Lower leg skin (tissue), 4 donors: ENCODE measurements around the gene MACROD1. TPM values are rescaled to one million over a fixed set of nuclear protein-coding genes. Genes with fewer than 3 reads are reported as not detected.

Source experiments
- DNase-seq, 2 donors: peaks; one replicate each; pipeline ENCODE4 v3.0.0-alpha.2; 2019; ENCODE audit warnings: low spot score in 2 of 2
- H3K4me3 ChIP-seq: fragments of 200-600 bp; sonication (generic); 2 replicates; pipeline ENCODE4 v1.5.1; 2017; ENCODE audit warnings: mild to moderate bottlenecking, low read depth; ENCODE audit not compliant: poor library complexity, severe bottlenecking
- POLR2A ChIP-seq, 2 donors: fragments of 450-650 bp; IDR thresholded peaks; one replicate each; pipeline ENCODE4 v1.6.1; 2016 to 2017; ENCODE audit warnings: antibody characterized with exemption in 2 of 2, mild to moderate bottlenecking in 1 of 2, moderate library complexity in 1 of 2
- WGBS, 2 donors: methylation state at CpG; one replicate each; pipeline ENCODE4 v1.1.5; 2018; 5-methylcytosine and 5-hydroxymethylcytosine counted together
- intact Hi-C: fragments of 100-400 bp; cut with DNase I; formaldehyde crosslinking; loops from one replicate; pipeline ENCODE4 v1.15.0; 2023; ENCODE audit warnings: low total_unique reads
- total RNA-seq, 4 donors: library from RNA; depleted of rRNA; stranded (reverse); fragments of >200 nt; gene quantifications; one replicate each; pipeline ENCODE4 v1.1.0, GENCODE V29; 2016
- TF ChIP-seq, protein P1 (sequence below), 3 donors: fragments of 450-650 bp; IDR thresholded peaks; one replicate each; pipeline ENCODE4 v1.5.1; 2016; ENCODE audit warnings: antibody characterized with exemption in 3 of 3, mild to moderate bottlenecking in 3 of 3, moderate library complexity in 2 of 3

Gene MACROD1
- total RNA-seq, 4 donors from 2014 or later = 44.8 to 74.8 (median 55.6) TPM

DNA sequence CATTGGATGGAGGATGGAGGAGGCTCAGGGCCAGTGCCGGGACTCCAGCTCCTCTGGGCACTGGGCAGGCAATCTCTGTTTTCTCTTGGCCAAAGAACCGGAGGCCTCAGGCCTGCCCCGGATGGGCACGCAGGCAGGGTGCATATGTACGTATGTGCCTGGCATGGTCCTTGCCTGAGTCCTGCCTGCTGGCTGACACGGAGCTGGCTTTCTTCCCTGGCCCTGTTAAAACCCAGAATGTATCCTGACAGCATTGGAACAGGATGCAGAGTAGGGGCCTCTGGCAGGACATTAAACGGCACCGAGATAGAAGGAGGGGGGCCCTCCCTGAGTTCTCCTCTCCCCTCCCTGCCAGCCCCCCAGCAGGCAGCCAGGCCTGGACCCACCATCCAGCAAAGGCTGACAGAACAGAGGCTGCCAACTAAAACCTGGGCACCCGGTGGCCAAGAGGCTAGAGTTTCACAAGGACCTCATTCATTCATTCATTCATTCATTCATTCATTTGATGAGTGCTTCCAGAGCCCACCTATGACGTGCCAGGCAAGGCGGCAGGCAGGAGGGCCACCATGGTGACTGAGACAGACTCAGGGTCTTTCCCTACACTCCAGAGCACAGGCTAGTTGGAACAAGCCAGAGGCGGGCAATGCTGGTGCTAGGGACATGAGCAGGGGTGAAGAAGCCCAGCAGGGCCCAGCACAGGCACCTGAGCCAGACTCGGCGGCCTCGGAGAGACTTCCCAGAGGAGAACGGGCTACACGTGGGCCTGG is 101.4 kb downstream of the MACROD1 start:
- no peak overlapping the region for H3K4me3 ChIP-seq
- 74 to 77% methylated on average over 16 to 17 of the region's 17 CpGs for WGBS, 2 donors
- DNase-seq = no peak
- TF ChIP-seq POLR2A (IDR thresholded peaks at IDR 0.05) = no peak
- TF ChIP-seq, protein P1, sequence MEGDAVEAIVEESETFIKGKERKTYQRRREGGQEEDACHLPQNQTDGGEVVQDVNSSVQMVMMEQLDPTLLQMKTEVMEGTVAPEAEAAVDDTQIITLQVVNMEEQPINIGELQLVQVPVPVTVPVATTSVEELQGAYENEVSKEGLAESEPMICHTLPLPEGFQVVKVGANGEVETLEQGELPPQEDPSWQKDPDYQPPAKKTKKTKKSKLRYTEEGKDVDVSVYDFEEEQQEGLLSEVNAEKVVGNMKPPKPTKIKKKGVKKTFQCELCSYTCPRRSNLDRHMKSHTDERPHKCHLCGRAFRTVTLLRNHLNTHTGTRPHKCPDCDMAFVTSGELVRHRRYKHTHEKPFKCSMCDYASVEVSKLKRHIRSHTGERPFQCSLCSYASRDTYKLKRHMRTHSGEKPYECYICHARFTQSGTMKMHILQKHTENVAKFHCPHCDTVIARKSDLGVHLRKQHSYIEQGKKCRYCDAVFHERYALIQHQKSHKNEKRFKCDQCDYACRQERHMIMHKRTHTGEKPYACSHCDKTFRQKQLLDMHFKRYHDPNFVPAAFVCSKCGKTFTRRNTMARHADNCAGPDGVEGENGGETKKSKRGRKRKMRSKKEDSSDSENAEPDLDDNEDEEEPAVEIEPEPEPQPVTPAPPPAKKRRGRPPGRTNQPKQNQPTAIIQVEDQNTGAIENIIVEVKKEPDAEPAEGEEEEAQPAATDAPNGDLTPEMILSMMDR (IDR thresholded peaks at IDR 0.05) = no peak
- intact Hi-C loops = no loop called here

DNA sequence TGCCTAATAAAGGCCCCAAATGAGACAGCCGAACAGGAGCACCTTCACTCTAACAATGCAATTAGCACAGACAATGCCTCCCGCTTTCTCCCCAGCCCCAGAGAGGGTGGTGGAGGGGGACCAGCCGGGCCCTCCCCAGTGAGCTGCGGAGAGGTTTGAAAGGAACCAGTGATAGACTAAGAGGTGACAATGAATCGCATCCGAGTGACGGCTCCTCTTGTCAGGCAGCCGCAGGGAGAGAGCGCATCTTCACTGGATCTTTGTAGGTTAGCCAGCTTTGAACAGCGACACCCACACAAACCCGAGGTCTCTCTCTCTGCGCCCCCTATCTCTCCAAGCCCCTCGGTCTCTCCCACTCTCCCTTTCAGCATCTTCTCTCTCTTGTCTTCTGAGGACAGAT is 102.1 kb downstream of the MACROD1 start:
- WGBS, 2 donors = 87 to 89% methylated on average over 13 of the region's 13 CpGs
- TF ChIP-seq POLR2A (IDR thresholded peaks at IDR 0.05) = no peak
- TF ChIP-seq, protein P1 (IDR thresholded peaks at IDR 0.05) = no peak
- intact Hi-C loops = no loop called here
- H3K4me3 ChIP-seq = no peak overlapping the region
- DNase-seq = no peak

DNA sequence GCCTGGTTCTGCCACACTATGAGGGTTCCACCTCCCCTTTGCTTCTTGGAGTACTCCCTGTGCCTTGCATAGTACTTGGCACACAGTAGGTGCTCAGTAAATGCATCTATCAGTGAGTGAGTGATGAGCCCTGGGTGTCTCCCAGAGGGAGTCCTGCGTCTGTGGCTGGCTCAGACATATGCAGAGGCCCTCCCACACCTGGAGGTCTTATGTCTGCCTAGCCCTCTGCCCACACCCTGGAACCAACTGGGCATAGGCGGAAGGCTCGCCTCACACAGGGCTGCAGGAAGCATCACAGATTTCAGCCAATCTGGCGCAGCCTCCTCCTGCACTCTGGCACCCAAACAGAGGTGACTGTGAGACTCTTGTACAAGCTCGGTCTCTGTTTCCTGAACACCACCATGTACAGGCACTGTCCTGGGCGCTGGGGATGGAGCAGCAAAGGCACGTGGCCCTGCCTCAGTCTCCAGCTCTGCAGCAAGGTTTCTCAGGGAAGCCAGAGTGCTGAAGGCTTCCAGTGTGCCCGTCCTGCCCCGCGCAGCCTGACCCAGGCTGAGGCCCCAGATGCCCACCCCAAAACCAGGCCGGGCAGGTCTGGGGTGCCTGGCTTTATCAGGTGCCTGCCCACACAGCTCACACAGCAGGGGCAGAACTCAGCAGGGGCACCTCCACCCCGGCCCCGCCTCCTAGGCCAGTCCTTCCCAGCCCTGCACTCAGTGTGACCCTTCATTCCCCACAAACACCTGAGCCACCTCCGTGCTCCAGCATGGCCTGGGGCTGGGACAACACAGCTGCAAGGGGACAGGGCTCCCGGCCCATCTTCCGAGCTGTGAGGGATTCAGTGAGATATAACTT is 103.5 kb downstream of the MACROD1 start:
- H3K4me3 ChIP-seq = no peak overlapping the region
- intact Hi-C loops = no loop called here
- no peak for DNase-seq
- 93 to 94% methylated on average over 12 to 16 of the region's 16 CpGs for WGBS, 2 donors
- TF ChIP-seq, protein P1 (IDR thresholded peaks at IDR 0.05) = no peak
- no peak for TF ChIP-seq POLR2A (IDR thresholded peaks at IDR 0.05)

DNA sequence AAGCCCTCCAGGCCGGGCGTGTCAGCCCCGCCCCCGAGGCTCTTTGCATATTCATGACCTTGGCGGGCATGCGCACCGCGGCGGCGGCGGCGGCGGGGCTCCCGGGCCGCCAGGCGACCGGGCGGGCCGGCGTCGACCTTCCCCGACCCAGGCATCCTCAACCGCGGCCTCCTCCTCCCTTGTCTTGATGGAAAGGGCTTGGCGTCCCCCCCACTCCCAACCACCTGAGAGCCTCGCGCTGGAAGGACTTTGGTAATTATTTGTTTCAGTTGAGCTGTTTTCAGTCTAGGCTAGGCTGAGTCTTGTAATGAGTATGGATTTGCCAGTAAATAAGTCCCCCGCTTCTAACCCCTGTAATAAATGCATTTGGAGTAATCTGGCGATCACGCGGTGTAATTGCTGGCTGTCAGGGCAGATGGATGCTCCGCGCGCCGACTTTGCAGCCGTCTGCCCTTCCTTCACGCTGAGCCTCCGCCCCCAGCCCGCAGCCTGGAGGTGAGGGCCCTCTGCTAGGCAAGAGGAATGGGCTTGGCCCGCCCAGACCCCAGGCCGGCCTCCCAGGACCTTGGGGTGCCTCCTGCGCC is 105.0 kb downstream of the MACROD1 start:
- no peak overlapping the region for H3K4me3 ChIP-seq
- WGBS, 2 donors = 12 to 14% methylated on average over 40 to 41 of the region's 42 CpGs
- intact Hi-C loops = no loop called here
- no peak for DNase-seq
- no peak for TF ChIP-seq POLR2A (IDR thresholded peaks at IDR 0.05)
- TF ChIP-seq, protein P1 (IDR thresholded peaks at IDR 0.05) = no peak

DNA sequence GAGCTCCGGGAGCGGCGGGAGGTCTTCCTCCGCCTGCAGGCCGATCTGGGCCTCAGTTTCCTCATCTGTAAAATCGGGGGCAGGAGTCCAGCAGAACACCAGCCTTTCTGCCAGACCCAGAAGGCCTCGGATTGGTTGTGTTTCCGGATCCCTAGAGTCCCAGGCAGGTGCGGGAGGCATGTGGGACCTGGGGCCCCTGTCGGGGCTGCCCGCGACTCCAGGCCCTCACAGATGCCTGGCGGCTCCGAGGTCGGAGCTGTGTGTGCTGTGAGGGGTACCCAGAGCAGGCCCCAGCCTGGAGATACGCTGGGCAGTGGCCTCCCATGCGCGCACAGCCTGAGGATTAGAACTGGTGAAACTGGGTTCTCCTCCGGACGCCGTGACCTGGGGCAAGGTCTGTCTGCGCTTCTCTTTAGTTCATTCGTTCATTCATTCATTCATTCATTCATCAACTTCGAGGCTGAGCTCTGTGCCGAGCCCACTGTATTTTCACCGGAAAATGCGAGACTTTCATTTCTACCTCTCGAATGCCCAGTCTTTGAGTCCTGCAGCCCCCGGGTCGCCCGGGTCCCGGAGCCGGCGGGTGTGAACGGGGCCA is 105.6 kb downstream of the MACROD1 start:
- intact Hi-C loops = no loop called here
- TF ChIP-seq, protein P1 (IDR thresholded peaks at IDR 0.05) = no peak
- TF ChIP-seq POLR2A (IDR thresholded peaks at IDR 0.05) = no peak
- no peak overlapping the region for H3K4me3 ChIP-seq
- no peak for DNase-seq
- 37 to 38% methylated on average over 28 to 29 of the region's 35 CpGs for WGBS, 2 donors
